Measurements from ENCODE around the gene ANKRD40.

GRCh38 chr17:50719924-50720794 lies 12.4 kb upstream of the ANKRD40 start:
- no peak for TF ChIP-seq POLR2A (IDR thresholded peaks at IDR 0.05)
- TF ChIP-seq, protein P1, sequence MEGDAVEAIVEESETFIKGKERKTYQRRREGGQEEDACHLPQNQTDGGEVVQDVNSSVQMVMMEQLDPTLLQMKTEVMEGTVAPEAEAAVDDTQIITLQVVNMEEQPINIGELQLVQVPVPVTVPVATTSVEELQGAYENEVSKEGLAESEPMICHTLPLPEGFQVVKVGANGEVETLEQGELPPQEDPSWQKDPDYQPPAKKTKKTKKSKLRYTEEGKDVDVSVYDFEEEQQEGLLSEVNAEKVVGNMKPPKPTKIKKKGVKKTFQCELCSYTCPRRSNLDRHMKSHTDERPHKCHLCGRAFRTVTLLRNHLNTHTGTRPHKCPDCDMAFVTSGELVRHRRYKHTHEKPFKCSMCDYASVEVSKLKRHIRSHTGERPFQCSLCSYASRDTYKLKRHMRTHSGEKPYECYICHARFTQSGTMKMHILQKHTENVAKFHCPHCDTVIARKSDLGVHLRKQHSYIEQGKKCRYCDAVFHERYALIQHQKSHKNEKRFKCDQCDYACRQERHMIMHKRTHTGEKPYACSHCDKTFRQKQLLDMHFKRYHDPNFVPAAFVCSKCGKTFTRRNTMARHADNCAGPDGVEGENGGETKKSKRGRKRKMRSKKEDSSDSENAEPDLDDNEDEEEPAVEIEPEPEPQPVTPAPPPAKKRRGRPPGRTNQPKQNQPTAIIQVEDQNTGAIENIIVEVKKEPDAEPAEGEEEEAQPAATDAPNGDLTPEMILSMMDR (IDR thresholded peaks at IDR 0.05), result no peak
